ENCODE data around the gene GIMAP6. TPM values are rescaled to one million over a fixed set of nuclear protein-coding genes. Genes with fewer than 3 reads are reported as not detected.

GIMAP6 gene
- total RNA-seq, 1 donor from 2014 or later = not detected

- H3K27me3 ChIP-seq (ENCODE audit: control insufficient read depth, insufficient read depth, low read length) = no peaks in the 10 kb centered on the region
- TF ChIP-seq, protein P1, sequence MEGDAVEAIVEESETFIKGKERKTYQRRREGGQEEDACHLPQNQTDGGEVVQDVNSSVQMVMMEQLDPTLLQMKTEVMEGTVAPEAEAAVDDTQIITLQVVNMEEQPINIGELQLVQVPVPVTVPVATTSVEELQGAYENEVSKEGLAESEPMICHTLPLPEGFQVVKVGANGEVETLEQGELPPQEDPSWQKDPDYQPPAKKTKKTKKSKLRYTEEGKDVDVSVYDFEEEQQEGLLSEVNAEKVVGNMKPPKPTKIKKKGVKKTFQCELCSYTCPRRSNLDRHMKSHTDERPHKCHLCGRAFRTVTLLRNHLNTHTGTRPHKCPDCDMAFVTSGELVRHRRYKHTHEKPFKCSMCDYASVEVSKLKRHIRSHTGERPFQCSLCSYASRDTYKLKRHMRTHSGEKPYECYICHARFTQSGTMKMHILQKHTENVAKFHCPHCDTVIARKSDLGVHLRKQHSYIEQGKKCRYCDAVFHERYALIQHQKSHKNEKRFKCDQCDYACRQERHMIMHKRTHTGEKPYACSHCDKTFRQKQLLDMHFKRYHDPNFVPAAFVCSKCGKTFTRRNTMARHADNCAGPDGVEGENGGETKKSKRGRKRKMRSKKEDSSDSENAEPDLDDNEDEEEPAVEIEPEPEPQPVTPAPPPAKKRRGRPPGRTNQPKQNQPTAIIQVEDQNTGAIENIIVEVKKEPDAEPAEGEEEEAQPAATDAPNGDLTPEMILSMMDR (IDR thresholded peaks at IDR 0.05; ENCODE audit: insufficient read depth, low read length, severe bottlenecking) = no peak
- no peak overlapping the region for H3K4me3 ChIP-seq (ENCODE audit: low read depth, low read length)
- no peaks in the 10 kb centered on the region for H3K36me3 ChIP-seq (ENCODE audit: control insufficient read depth, insufficient read depth, low read length)
- DNase-seq (ENCODE audit: low read depth) (no peak), FAIRE-seq (no peak)
These were observed 930 bp downstream of the GIMAP6 start for GRCh38 chr7:150631084-150631826.

GRCh38 chr7:150629347-150629746, 2.8 kb downstream of the GIMAP6 start:
- no peak for DNase-seq (ENCODE audit: low read depth)
- Histone ChIP-seq H3K27me3 (ENCODE audit: control insufficient read depth, insufficient read depth, low read length) (no peaks in the 10 kb centered on the region), H3K4me3 (ENCODE audit: low read depth, low read length) (no peak overlapping the region), H3K36me3 (ENCODE audit: control insufficient read depth, insufficient read depth, low read length) (no peaks in the 10 kb centered on the region)
- TF ChIP-seq, protein P1 (IDR thresholded peaks at IDR 0.05; ENCODE audit: insufficient read depth, low read length, severe bottlenecking) = no peak
- no peak for FAIRE-seq

DNA sequence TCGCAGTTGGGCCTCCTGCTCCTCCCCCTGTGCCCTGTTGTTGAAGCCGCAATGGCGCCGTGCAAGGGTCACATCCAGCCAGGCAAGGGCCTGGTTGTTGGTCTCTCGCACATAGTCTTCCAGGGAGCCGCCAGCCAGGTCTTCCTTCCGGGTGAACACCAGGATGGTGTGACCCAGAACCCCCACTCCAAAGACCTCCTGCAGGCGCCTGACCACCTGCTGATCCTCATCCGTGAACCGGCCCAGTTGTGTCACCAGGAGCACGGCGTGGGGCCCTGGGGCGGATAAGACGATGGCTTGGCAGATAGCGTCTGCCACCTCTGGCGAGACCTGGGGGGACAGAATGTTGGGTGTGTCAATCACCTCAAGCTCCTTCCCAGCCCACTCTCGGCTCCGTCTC, 4.2 kb downstream of the GIMAP6 start:
- DNase-seq (ENCODE audit: low read depth) (no peak), FAIRE-seq (no peak)
- TF ChIP-seq, protein P1 (IDR thresholded peaks at IDR 0.05; ENCODE audit: insufficient read depth, low read length, severe bottlenecking) = no peak
- H3K4me3 ChIP-seq (ENCODE audit: low read depth, low read length) = no peak overlapping the region
- no peaks in the 10 kb centered on the region for H3K36me3 ChIP-seq (ENCODE audit: control insufficient read depth, insufficient read depth, low read length)
- H3K27me3 ChIP-seq (ENCODE audit: control insufficient read depth, insufficient read depth, low read length) = no peaks in the 10 kb centered on the region

GRCh38 chr7:150626696-150627095, 5.5 kb downstream of the GIMAP6 start:
- Histone ChIP-seq H3K27me3 (ENCODE audit: control insufficient read depth, insufficient read depth, low read length) (no peaks in the 10 kb centered on the region), H3K4me3 (ENCODE audit: low read depth, low read length) (no peak overlapping the region), H3K36me3 (ENCODE audit: control insufficient read depth, insufficient read depth, low read length) (no peaks in the 10 kb centered on the region)
- FAIRE-seq = no peak
- TF ChIP-seq, protein P1 (IDR thresholded peaks at IDR 0.05; ENCODE audit: insufficient read depth, low read length, severe bottlenecking) = no peak
- DNase-seq (ENCODE audit: low read depth) = no peak

GRCh38 chr7:150621376-150621775, 10.8 kb downstream of the GIMAP6 start:
- FAIRE-seq (no peak), DNase-seq (ENCODE audit: low read depth) (no peak)
- TF ChIP-seq, protein P1 (IDR thresholded peaks at IDR 0.05; ENCODE audit: insufficient read depth, low read length, severe bottlenecking) = no peak
- Histone ChIP-seq H3K36me3 (ENCODE audit: control insufficient read depth, insufficient read depth, low read length) (no peaks in the 10 kb centered on the region), H3K27me3 (ENCODE audit: control insufficient read depth, insufficient read depth, low read length) (no peaks in the 10 kb centered on the region), H3K4me3 (ENCODE audit: low read depth, low read length) (no peak overlapping the region)
